ENCODE results near the gene IGF1R. TPM values are rescaled to one million over a fixed set of nuclear protein-coding genes. Genes with fewer than 3 reads are reported as not detected.
"Not testable (repeated sequence)": the region's sequence is repeated elsewhere in the genome, so short reads cannot be mapped to it uniquely, and the experiment has no call there.

IGF1R gene
- total RNA-seq, 1 donor from 2014 or later: 23.5 TPM

DNA sequence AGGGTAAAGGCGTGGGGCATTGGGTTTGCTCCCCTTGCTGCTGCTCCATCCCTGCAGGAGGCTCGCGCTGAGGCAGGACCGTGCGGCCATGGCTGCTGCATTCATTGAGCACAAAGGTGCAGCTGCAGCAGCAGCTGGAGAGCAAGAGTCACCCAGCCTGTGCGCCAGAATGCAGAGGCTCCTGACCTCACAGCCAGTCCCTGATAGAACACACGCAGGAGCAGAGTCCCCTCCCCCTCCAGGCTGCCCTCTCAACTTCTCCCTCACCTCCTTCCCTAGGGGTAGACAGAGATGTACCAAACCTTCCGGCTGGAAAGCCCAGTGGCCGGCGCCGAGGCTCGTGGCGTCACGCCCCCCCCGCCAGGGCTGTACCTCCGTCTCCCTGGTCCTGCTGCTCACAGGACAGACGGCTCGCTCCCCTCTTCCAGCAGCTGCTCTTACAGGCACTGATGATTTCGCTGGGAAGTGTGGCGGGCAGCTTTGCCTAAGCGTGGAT, 312.3 kb downstream of the IGF1R start:
- Histone ChIP-seq H3K9me3 (ENCODE audit: low read depth) (no peaks in the 10 kb centered on the region), H3K4me3 (no peak overlapping the region), H4K20me1 (ENCODE audit: low read depth) (no peaks in the 10 kb centered on the region), H3K4me1 (no peaks in the 10 kb centered on the region), H3K36me3 (peaks cover 12% of the 10 kb centered on the region), H2AFZ (replicated peaks) (no peak overlapping the region), H3K27ac (no peak overlapping the region), H3K9ac (no peak overlapping the region), H3K4me2 (no peak overlapping the region), H3F3A (ENCODE audit: low read depth) (peaks cover 4% of the 10 kb centered on the region), H3K79me2 (ENCODE audit: low read depth) (no peaks in the 10 kb centered on the region), H3K27me3 (no peaks in the 10 kb centered on the region)
- peaks cover 50% of the 10 kb centered on the region for H3K36me3 Mint-ChIP-seq
- no peak overlapping the region for H3K4me3 Mint-ChIP-seq
- DNase-seq (ENCODE audit: low spot score): no peak
- H3K27ac Mint-ChIP-seq: no peak overlapping the region
- peaks cover 24% of the 10 kb centered on the region for H3K9me3 Mint-ChIP-seq
- H3K27me3 Mint-ChIP-seq (ENCODE audit: insufficient read depth, low read depth): peaks cover 5% of the 10 kb centered on the region
- no peaks in the 10 kb centered on the region for H3K4me1 Mint-ChIP-seq
- TF ChIP-seq, protein P1, sequence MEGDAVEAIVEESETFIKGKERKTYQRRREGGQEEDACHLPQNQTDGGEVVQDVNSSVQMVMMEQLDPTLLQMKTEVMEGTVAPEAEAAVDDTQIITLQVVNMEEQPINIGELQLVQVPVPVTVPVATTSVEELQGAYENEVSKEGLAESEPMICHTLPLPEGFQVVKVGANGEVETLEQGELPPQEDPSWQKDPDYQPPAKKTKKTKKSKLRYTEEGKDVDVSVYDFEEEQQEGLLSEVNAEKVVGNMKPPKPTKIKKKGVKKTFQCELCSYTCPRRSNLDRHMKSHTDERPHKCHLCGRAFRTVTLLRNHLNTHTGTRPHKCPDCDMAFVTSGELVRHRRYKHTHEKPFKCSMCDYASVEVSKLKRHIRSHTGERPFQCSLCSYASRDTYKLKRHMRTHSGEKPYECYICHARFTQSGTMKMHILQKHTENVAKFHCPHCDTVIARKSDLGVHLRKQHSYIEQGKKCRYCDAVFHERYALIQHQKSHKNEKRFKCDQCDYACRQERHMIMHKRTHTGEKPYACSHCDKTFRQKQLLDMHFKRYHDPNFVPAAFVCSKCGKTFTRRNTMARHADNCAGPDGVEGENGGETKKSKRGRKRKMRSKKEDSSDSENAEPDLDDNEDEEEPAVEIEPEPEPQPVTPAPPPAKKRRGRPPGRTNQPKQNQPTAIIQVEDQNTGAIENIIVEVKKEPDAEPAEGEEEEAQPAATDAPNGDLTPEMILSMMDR (IDR thresholded peaks at IDR 0.05): no peak
- no peak for TF ChIP-seq EZH2phosphoT487 (IDR thresholded peaks at IDR 0.05)
- no peak for TF ChIP-seq EZH2 (IDR thresholded peaks at IDR 0.05)

DNA sequence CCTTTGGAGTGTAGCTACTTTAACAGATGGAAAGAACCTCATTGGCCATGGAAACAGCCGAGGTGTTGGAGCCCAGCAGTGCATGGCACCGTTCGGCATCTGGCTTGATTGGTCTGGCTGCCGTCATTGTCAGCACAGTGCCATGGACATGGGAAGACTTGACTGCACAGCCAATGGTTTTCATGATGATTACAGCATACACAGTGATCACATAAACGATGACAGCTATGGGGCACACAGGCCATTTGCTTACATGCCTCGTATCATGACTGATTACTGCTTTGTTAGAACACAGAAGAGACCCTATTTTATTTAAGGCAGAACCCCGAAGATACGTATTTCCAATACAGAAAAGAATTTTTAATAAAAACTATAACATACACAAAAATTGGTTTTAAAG, 315.1 kb downstream of the IGF1R start:
- H2AFZ ChIP-seq (replicated peaks): no peak overlapping the region
- H3K27me3 ChIP-seq: no peaks in the 10 kb centered on the region
- H3K9me3 ChIP-seq (ENCODE audit: low read depth): no peaks in the 10 kb centered on the region
- H3K36me3 Mint-ChIP-seq: peaks cover 41% of the 10 kb centered on the region
- no peaks in the 10 kb centered on the region for H3K79me2 ChIP-seq (ENCODE audit: low read depth)
- no peak overlapping the region for H3K9ac ChIP-seq
- H3K27ac ChIP-seq: no peak overlapping the region
- no peaks in the 10 kb centered on the region for H4K20me1 ChIP-seq (ENCODE audit: low read depth)
- no peak for DNase-seq (ENCODE audit: low spot score)
- H3K4me2 ChIP-seq: no peak overlapping the region
- TF ChIP-seq EZH2phosphoT487 (IDR thresholded peaks at IDR 0.05) (no peak), EZH2 (IDR thresholded peaks at IDR 0.05) (no peak)
- TF ChIP-seq, protein P1 (IDR thresholded peaks at IDR 0.05): no peak
- H3K4me1 Mint-ChIP-seq: no peaks in the 10 kb centered on the region
- H3K9me3 Mint-ChIP-seq: peaks cover 24% of the 10 kb centered on the region
- H3K4me3 ChIP-seq: no peak overlapping the region
- no peak overlapping the region for H3K4me3 Mint-ChIP-seq
- H3K4me1 ChIP-seq: no peaks in the 10 kb centered on the region
- H3K36me3 ChIP-seq: peaks cover 12% of the 10 kb centered on the region
- no peak overlapping the region for H3K27ac Mint-ChIP-seq
- H3K27me3 Mint-ChIP-seq (ENCODE audit: insufficient read depth, low read depth): peaks cover 4% of the 10 kb centered on the region
- H3F3A ChIP-seq (ENCODE audit: low read depth): peaks cover 4% of the 10 kb centered on the region

DNA sequence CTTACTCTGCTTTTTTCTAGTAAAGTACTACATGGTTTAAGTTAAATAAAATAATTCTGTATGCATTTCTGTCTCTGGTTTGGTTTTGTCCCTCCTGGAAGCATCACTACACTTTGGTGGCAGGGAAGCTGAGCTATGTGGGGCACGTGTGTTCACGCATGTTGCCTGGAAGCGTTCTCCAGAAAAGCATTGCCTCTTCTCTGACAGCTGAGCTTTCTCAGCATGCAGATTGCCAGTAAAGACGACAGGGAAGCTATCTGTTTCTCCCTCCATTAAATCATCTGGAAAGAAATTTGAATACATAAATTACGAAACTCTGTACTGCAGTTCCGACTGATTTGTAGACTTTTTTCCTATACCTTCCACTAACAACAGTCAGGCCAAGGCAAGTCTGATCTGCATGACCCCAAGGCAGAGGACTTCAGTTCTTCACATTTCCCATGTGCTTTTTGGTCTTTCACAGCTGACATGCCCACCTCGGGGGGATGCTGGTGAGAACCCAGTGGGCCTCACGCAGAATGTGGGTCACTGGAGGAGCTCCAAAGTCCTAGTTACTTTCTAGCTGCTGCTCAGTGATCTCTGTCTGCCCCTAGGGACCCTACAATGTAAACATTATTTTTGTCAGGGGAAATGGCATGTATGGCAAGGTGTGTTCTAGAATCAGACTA, 316.3 kb downstream of the IGF1R start:
- no peaks in the 10 kb centered on the region for H3K4me1 Mint-ChIP-seq
- no peak overlapping the region for H3K27ac ChIP-seq
- no peaks in the 10 kb centered on the region for H3K4me1 ChIP-seq
- peaks cover 37% of the 10 kb centered on the region for H3K36me3 Mint-ChIP-seq
- H2AFZ ChIP-seq (replicated peaks): no peak overlapping the region
- H3K9me3 ChIP-seq (ENCODE audit: low read depth): no peaks in the 10 kb centered on the region
- no peaks in the 10 kb centered on the region for H3K79me2 ChIP-seq (ENCODE audit: low read depth)
- no peak overlapping the region for H3K9ac ChIP-seq
- no peaks in the 10 kb centered on the region for H4K20me1 ChIP-seq (ENCODE audit: low read depth)
- H3K4me3 ChIP-seq: no peak overlapping the region
- no peaks in the 10 kb centered on the region for H3K27me3 ChIP-seq
- TF ChIP-seq EZH2phosphoT487 (IDR thresholded peaks at IDR 0.05) (no peak), EZH2 (IDR thresholded peaks at IDR 0.05) (no peak)
- TF ChIP-seq, protein P1 (IDR thresholded peaks at IDR 0.05): no peak
- no peak for DNase-seq (ENCODE audit: low spot score)
- H3K36me3 ChIP-seq: peaks cover 12% of the 10 kb centered on the region
- H3K27ac Mint-ChIP-seq: no peak overlapping the region
- peaks cover 4% of the 10 kb centered on the region for H3K27me3 Mint-ChIP-seq (ENCODE audit: insufficient read depth, low read depth)
- peaks cover 4% of the 10 kb centered on the region for H3F3A ChIP-seq (ENCODE audit: low read depth)
- no peak overlapping the region for H3K4me2 ChIP-seq
- H3K9me3 Mint-ChIP-seq: peaks cover 24% of the 10 kb centered on the region
- no peak overlapping the region for H3K4me3 Mint-ChIP-seq

DNA sequence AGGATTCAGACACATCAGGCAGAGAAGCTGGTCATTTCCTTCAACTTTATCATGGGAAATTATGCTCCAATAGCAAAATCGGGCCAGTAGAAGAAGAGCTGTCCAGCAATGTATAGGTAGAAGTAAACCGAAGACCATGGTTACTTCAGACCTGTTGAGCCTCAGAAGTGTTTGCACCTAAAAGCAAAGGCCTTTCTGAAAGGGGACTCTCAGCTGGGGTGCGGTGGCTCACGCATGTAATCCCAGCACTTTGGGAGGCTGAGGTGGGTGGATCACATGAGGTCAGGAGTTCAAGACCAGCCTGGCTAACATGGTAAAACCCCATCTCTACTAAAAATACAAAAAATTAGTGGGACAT, 316.8 kb downstream of the IGF1R start:
- H3K4me1 ChIP-seq; H3K4me1 Mint-ChIP-seq; H3K27me3 Mint-ChIP-seq (ENCODE audit: insufficient read depth, low read depth); H3K9me3 ChIP-seq (ENCODE audit: low read depth); H3K27ac ChIP-seq; H3K4me3 ChIP-seq; H3K27ac Mint-ChIP-seq; H3K9ac ChIP-seq; H3K4me2 ChIP-seq; H3F3A ChIP-seq (ENCODE audit: low read depth); DNase-seq (ENCODE audit: low spot score); H4K20me1 ChIP-seq (ENCODE audit: low read depth); H3K79me2 ChIP-seq (ENCODE audit: low read depth); H2AFZ ChIP-seq (replicated peaks); H3K27me3 ChIP-seq; H3K4me3 Mint-ChIP-seq: not testable (repeated sequence)
- H3K9me3 Mint-ChIP-seq: peaks cover 24% of the 10 kb centered on the region
- H3K36me3 Mint-ChIP-seq: peaks cover 32% of the 10 kb centered on the region
- peaks cover 12% of the 10 kb centered on the region for H3K36me3 ChIP-seq

Data from neural progenitor cell (in vitro differentiated cells).